KG1 (cell line): ENCODE data around the gene CCDC71L.
"Not testable (repeated sequence)": the region's sequence is repeated elsewhere in the genome, so short reads cannot be mapped to it uniquely, and the experiment has no call there.

ENCODE experiments used
- DNase-seq: peaks from one replicate; lab custom pipeline; 2025; lab: John Stamatoyannopoulos, UW

Gene CCDC71L

GRCh38 chr7:106660862-106661720 is at the start of gene CCDC71L:
TSS of gene CCDC71L (minus strand) at chr7:106661158. CDS start at chr7:106660896, 262 bp downstream.
- DNase-seq: peak; percentile 4

GRCh38 chr7:106709604-106710003 is 48.6 kb upstream of the CCDC71L start:
- not testable (repeated sequence) for DNase-seq

- no peak for DNase-seq
Observed at GRCh38 chr7:106704000-106704840, 43.3 kb upstream of the CCDC71L start.

GRCh38 chr7:106693677-106694353 is 32.9 kb upstream of the CCDC71L start:
- DNase-seq: no peak

GRCh38 chr7:106692450-106693051 is 31.6 kb upstream of the CCDC71L start:
- DNase-seq: no peak

- not testable (repeated sequence) for DNase-seq
Observed at GRCh38 chr7:106688161-106688560, 27.2 kb upstream of the CCDC71L start.

GRCh38 chr7:106683941-106684340 is 23.0 kb upstream of the CCDC71L start:
- DNase-seq: no peak

- no peak for DNase-seq
Observed at GRCh38 chr7:106681815-106682495, 21.0 kb upstream of the CCDC71L start.

- DNase-seq: no peak
Observed at GRCh38 chr7:106679153-106679931, 18.4 kb upstream of the CCDC71L start.

GRCh38 chr7:106678795-106679152 is 17.8 kb upstream of the CCDC71L start:
- no peak for DNase-seq

GRCh38 chr7:106676506-106676905 is 15.5 kb upstream of the CCDC71L start:
- DNase-seq: not testable (repeated sequence)

GRCh38 chr7:106673688-106674087 is 12.7 kb upstream of the CCDC71L start:
- DNase-seq: not testable (repeated sequence)

- not testable (repeated sequence) for DNase-seq
Observed at GRCh38 chr7:106671930-106672329, 11.0 kb upstream of the CCDC71L start.

- DNase-seq: no peak
Observed at GRCh38 chr7:106671160-106671559, 10.2 kb upstream of the CCDC71L start.

- DNase-seq: no peak
Observed at GRCh38 chr7:106668861-106669524, 8.0 kb upstream of the CCDC71L start.

- DNase-seq: no peak
Observed at GRCh38 chr7:106666353-106666752, 5.4 kb upstream of the CCDC71L start.

GRCh38 chr7:106664343-106664742 is 3.4 kb upstream of the CCDC71L start:
- no peak for DNase-seq

GRCh38 chr7:106659963-106660861 is 746 bp downstream of the CCDC71L start:
- peak; percentile 7 for DNase-seq
